ENCODE results near the gene MND1.

DNA sequence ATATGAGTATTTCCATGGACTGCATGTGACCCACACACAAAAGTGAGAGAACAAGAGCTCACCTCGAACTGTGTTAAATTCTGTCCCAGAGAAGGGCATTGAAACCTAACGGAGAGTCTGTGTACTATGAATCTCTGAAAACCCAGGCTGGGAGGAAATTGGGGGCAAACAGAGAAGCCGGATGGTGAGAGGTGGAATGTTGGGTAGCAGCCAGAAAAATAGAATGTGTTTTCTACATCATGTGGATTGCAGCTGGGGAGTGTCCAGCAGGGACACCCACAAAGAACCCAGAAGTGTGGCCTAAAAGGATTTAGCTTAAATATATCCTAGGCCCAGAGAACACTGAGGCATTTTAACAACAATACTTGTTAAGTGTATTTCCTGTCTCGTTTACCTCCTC is 38.6 kb downstream of the MND1 start:
- TF ChIP-seq EZH2 (IDR thresholded peaks at IDR 0.05; ENCODE audit: insufficient read depth, poor library complexity, severe bottlenecking) (no peak), EZH2phosphoT487 (IDR thresholded peaks at IDR 0.05; ENCODE audit: insufficient read depth, low read depth) (no peak)
